ENCODE results near the gene BABAM2. TPM values are rescaled to one million over a fixed set of nuclear protein-coding genes. Genes with fewer than 3 reads are reported as not detected.

BABAM2 gene
- total RNA-seq, 1 donor from 2014 or later, result 25.4 TPM

DNA sequence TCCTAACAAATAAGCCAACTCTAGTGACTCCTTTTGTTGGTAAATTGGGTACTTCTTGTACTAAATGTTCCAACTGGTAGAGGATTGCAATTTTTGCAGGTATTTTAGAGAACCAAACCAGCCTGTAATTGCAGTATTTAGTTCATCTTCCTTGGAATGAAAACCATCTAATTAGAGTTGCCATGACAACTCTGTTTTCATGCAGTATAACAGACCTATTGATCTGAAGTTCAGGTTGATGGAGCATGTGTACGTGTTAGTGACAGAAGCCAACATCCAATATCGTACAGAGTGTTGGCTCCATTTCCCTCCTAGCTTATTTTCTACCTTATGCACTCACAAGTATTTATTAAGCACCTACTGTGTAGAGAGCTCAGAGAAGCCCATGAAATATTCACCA lies 325.8 kb downstream of the BABAM2 start:
- DNase-seq, result no peak

DNA sequence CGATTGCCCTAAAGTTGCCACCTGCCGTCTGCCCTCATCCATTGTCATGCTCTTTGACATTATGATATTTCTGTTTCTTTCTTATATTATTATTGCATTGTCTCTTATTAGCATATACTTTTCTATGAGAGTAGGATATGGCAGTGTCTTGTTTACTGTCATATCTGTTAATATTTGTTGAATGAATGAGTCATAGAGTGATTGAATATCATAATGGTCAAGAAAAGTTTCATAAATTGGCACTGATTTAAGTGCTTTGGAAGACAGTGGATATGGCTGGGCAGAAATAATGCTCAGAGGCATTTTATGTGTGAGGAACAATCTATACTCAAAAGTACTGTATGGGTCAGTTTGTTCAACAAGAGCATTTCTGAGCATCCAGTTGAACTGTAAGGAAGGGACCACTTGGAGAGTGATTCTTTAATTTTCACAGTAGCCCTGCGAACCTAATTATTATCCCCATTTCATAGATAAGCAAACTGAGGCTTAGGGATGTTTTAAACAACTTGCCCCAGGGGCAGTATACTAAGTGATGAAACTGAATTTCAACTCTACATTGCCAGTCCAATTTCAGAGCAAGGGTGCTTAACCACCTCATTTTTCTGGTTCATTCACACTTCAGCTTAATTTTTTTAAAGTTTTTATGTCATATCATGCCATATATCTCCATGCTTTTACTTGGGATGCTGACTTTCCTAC lies 326.7 kb downstream of the BABAM2 start:
- no peak for DNase-seq

DNA sequence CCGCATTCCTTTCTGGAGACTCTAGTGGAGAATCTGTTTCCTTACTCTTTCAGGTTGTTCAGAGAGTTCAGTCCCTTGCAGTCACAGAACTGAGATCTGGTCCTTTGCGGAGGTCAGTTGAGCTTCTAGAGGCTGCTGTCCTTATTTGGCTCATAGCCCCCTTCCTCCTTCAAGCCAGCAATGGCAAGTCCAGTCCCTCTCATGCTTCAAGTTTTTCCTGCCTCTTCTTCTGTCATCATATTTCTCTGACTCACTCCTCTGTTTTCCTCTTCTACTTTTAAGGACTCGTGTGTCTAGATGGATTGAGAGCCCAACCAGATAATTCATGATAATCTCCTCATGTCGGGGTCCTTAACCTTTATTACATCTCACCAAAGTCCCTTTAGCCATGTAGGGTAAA lies 328.6 kb downstream of the BABAM2 start:
- DNase-seq, result no peak

- no peak for DNase-seq
Measured at GRCh38 chr2:28219758-28220368, 329.3 kb downstream of the BABAM2 start.

- DNase-seq, result peak; percentile 50
Measured at GRCh38 chr2:28224648-28225472, 334.3 kb downstream of the BABAM2 start.

GRCh38 chr2:28225473-28226080 lies 335.0 kb downstream of the BABAM2 start:
- DNase-seq, result no peak

DNA sequence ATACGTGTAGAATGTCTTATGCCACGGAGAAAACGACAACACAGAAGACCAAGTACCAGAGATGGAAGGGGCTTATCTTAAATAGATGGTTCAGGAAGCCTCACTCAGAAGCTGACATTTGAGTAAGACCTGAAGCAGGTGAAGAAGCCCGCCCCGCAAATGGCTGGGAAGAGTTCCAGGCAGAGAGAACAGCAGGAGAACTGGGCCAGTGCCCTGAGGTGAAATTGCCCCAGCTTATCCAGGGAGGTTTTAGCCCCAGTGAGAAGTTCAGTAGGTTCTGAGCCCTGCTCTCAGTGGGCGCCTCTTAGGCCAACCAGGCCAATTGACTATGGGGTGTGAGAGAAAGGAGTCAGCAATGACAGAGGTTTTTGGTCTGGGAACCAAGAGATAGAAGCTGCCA lies 336.0 kb downstream of the BABAM2 start:
- DNase-seq, result no peak

DNA sequence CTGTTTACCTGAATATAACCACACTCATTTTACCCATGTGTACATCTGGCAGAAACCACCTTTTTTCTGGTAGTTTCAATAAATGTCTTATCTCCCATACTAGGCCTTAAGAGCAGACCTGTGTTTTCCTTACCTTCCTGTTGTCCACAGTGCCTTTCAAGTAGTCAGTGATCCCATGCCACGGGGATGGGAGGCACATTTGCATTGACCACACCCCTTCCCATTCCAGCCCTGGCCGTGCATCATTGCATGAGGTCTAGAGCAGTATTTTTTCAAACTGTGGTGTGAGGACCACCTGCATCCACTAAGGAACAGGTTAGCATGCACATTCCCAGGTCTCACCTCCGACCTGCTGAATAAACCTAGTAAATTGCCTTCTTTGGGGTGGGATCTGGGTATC lies 337.0 kb downstream of the BABAM2 start:
- no peak for DNase-seq

DNA sequence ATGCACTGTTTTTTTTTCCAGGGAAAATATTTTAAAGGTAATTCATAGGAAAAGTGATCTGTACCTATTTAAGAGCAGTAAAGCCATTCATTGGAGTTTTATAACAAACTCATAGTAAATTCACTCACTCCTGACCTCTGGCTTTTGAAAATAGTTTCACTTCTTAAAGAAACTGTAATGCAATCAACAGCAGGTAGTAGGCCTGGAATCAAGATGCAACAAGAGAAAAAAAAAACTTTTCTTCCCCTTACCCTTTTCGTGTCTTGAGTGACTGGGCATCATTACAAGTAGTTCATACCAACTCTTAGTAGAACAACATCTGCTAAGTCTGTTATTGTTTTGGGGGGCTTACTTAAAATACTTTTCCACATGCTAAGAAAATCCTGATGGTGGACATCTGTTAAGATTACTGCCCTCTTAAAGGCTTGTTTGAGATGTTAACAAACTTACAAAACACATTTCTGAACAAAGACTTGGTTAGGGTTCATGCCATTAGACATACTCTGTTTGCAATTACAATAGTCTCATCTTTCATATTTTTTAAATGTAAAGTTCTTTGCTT lies 338.0 kb downstream of the BABAM2 start:
- peak; percentile 67 for DNase-seq

DNA sequence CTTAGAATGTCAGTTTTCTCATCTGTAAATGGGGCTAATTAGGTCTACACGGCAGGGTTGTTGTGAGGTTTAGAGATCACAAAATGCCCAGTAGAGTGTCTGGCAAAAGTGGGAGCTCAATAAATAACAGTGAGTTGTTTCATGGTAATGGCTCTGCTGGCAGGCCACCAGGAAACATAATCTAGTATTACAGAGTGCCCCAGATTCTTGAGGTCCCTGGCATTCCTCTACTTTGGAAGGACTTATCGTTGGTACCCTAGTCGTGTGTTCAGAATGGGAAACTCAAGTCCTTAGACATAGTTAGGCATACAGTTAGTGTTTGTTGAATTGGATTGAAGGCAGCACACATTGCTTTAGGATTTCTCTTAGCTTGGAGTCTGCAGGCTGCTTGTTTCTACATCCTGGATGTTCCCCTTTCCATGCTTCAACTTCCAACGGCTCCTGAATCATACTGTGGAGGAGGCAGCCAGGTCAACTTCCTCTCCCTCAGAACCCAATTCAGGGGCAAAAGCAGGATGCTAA lies 340.6 kb downstream of the BABAM2 start:
- no peak for DNase-seq

DNA sequence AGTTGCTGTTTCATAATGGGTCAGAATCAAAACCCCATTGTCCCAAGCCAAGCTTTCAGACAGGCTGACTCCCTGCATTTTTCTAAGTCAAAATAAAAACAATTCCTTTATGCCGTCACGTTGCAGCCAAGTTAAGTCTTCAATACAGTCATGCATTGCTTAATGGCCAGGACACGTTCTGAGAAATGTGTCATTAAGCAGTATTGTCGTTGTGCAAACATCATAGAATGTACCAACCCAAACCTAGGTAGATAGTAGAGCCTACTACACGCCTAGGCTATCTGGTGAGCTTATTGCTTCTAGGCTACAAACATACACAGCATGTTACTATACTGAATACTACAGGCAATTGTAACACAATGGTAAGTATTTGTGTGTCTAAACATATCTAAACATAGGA lies 341.8 kb downstream of the BABAM2 start:
- no peak for DNase-seq

- no peak for DNase-seq
Measured at GRCh38 chr2:28233164-28233676, 342.7 kb downstream of the BABAM2 start.

DNA sequence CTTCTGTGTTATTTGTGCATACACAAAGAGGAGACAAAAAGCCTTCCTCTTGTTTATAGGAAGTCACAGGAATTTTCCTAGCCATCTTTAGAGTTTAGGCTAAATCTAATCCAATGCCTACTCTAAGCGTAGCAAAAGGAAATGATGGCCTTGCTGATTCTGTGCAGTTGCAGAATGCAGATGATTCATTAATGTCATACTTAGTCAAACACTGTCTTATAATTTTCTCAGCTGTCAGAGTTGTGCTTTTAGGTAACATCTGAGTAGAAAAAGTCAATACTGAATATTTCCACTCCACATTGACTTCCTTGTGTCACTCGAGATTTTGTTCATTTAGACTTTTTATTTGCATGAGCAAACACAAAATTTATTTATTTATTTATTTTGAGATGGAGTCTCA lies 344.3 kb downstream of the BABAM2 start:
- DNase-seq, result no peak

DNA sequence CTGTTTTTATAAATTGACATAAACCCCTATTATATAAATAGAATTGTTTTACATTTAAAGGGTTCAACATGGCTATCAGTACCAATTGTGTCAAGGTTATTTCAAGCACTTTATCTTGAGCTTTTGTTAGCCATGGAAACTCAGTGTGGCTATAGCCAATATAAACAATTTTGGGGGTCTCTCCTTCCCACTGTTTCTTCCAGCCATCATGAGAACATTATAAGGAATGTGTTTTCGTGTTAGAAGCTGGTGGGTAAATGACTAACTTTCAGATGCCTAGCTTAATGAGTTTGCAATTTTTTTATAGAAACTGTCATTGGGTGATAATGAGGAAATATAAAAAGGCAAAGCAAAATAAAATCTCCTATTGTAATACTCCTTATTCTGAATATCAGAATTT lies 348.7 kb downstream of the BABAM2 start:
- DNase-seq, result no peak

GRCh38 chr2:28240937-28241336 lies 350.4 kb downstream of the BABAM2 start:
- no peak for DNase-seq

DNA sequence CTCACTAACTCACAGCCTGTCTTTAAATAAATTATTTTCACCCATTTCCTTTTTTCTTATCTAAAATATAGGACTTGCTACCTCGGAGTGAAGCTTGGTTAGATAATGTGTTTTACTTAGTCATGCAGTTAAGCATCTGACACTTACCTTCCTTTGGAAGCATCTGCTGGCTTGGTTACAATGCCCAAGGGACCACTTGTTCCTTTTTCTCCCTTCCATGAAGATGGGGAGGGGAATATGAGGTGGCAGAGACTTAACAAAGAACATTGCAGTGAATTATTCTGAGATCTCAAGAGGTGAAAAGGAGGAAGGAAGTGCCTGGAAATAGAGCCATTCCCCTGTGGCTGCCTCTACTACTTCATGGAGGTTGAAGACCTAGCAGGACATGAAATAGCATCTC lies 356.8 kb downstream of the BABAM2 start:
- DNase-seq, result no peak

DNA sequence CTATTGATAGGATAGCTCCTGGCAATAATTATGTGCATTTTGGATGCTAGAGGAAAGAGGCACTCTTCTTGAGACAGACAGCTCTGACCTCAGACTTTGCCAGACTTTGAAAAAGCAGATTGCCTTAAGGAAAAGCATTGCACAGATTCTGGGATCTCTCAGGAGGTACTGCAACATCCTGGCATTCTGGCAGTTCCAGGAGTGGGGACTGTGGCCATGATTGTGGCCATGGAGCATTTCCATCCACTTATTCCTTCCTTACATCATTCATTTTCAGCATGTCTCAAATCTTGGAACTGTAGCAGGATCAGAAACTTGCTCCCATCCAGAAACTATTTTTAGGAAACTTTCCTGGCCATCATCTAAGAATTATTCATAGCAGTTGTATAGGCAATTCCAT lies 357.2 kb downstream of the BABAM2 start:
- DNase-seq, result no peak

DNA sequence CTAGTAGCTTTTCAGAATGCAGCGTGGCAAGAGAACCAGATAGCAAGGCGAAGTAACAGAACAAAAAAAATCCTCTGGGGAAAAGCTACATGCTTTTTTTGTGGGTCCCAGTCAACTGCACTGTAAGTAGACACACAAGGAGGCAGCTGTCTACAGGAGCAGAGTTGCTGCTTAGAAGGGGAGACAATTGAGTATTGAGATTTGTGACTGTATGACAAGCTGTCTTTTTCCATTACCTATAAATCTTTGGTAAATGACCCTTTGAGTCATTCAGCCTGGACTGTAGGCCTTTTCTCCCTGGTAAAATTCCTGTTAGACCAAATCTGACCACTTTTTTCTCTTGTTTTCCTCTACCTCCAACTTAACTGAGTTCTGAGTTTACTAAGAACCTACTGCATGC lies 358.0 kb downstream of the BABAM2 start:
- DNase-seq, result no peak

- DNase-seq, result no peak
Measured at GRCh38 chr2:28250006-28250405, 359.5 kb downstream of the BABAM2 start.

GRCh38 chr2:28251337-28251736 lies 360.8 kb downstream of the BABAM2 start:
- no peak for DNase-seq

DNA sequence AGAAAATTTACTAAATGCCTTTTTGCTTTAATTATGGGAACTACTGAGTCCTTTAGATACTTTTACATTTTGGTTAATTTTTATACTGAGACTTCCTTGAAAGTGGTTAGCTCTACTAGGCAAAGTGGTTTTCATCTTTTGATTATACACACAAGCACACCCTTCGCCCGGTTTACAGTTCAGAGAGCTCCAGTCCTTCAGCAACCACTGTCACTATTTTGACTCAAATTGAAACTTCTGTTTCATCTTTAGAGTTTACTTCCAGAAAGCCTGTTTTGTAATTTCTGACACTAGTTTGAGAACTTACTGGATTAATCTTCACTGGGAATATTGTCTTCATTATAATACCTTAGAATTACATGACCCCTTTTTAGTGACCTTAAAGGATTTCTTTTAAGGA lies 361.8 kb downstream of the BABAM2 start:
- DNase-seq, result no peak

DNA sequence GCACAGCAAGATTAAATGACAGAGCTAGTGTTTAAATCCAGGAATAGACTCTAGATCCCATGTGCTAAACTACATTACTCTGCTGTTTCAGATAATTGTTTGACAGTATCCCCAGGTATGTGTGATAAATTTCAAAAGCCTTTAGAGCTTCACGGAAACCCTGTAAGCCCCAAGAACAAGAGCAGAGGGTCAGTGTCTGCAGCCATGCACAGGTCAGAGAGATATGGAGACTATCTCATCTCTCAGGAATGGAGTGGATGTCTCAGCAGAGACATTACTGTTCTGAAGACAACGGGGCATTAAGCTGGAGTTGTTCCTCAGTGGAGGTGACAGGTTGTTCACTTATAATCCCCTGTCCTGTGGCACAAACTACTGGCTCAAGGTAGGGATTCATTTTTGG lies 363.0 kb downstream of the BABAM2 start:
- DNase-seq, result no peak

Measured in skin of body (tissue), 2 donors.